NT2/D1 (cell line): ENCODE results near the gene DSC2.

ENCODE experiments used
- DNase-seq: peaks from one replicate; pipeline ENCODE4 v3.0.0-alpha.2; 2011; ENCODE audit warnings: low read depth, low spot score
- H3K27me3 ChIP-seq: 2 replicates; pipeline ENCODE4 v1.6.0; 2011; ENCODE audit warnings: mild to moderate bottlenecking; ENCODE audit not compliant: insufficient read length, insufficient read depth
- H3K36me3 ChIP-seq: 2 replicates; pipeline ENCODE4 v1.6.1; 2011; ENCODE audit warnings: mild to moderate bottlenecking, low read length, mixed read lengths; ENCODE audit not compliant: insufficient read depth, insufficient read length
- H3K4me1 ChIP-seq: 2 replicates; pipeline ENCODE4 v1.5.1; 2011; ENCODE audit not compliant: insufficient read depth, insufficient read length
- H3K4me3 ChIP-seq: 2 replicates; pipeline ENCODE4 v1.5.1; 2011; ENCODE audit warnings: low read depth; ENCODE audit not compliant: insufficient read length
- H3K9ac ChIP-seq: 2 replicates; pipeline ENCODE4 v1.6.0; 2011; ENCODE audit warnings: low read depth; ENCODE audit not compliant: insufficient read length
- H3K9me3 ChIP-seq: 2 replicates; pipeline ENCODE4 v1.5.1; 2011; ENCODE audit warnings: mild to moderate bottlenecking, low read length; ENCODE audit not compliant: insufficient read depth
- SUZ12 ChIP-seq: IDR thresholded peaks from 2 replicates; pipeline ENCODE4 v1.6.1; 2011; ENCODE audit not compliant: insufficient read length, insufficient read depth; ENCODE audit errors: extremely low read depth
- YY1 ChIP-seq: IDR thresholded peaks from 2 replicates; pipeline ENCODE4 v1.6.1; 2011; ENCODE audit not compliant: insufficient read length, insufficient read depth
- ZNF274 ChIP-seq: IDR thresholded peaks from 2 replicates; pipeline ENCODE4 v1.6.1; 2011; ENCODE audit warnings: mild to moderate bottlenecking, low read depth, low read length

The DSC2 gene

GRCh38 chr18:31066266-31066665 lies 36.0 kb downstream of the DSC2 start:
- DNase-seq, result no peak

DNA sequence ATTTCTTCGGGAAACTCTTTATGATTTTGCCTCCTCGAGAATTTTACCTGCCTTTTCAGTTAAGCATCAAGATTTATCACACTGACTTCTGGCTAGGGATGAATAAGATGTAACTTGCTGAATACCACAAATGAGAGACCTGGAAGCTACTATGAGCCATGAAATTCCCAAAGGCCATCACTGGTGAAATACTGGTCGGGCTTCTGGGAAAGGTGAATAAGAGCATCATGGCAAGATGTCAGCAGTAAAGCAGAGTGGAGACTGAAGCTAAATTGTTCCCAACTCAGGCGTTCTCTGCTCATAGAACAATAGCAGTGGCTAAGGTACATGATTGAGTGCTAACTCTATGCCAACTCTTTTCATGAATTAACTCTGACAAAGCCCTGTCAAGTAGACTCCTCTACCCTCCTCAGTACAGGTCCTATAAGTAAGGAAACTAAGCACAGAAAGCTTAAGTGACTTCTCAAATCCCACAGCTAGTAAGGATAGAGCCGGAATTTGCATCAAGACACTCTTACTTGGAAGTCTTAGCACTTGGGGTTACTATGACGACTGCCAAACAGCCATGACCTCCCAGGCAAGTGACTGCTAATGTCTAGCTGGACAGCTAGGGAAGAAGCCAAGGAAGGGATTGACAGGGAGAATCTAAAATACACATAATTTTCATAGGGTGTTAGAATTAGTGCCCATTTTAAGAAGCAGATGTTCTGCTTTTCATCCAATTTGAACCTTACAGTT lies 37.0 kb downstream of the DSC2 start:
- H3K4me3 ChIP-seq, result no peak overlapping the region
- TF ChIP-seq YY1, result no peak
- no peak for TF ChIP-seq ZNF274
- no peak for TF ChIP-seq SUZ12
- H3K27me3 ChIP-seq, result no peaks in the 10 kb centered on the region
- H3K36me3 ChIP-seq, result peaks cover 22% of the 10 kb centered on the region
- no peaks in the 10 kb centered on the region for H3K4me1 ChIP-seq
- DNase-seq, result no peak
- no peak overlapping the region for H3K9ac ChIP-seq
- no peaks in the 10 kb centered on the region for H3K9me3 ChIP-seq

More at GRCh38 chr18:31066266-31066665, 36.0 kb downstream of the DSC2 start:
- H3K4me3 ChIP-seq, result no peak overlapping the region
- no peak overlapping the region for H3K9ac ChIP-seq
- peaks cover 31% of the 10 kb centered on the region for H3K36me3 ChIP-seq
- no peak for TF ChIP-seq YY1
- TF ChIP-seq SUZ12, result no peak
- H3K9me3 ChIP-seq, result no peaks in the 10 kb centered on the region
- no peaks in the 10 kb centered on the region for H3K4me1 ChIP-seq
- H3K27me3 ChIP-seq, result no peaks in the 10 kb centered on the region

GRCh38 chr18:31064130-31064529 lies 38.1 kb downstream of the DSC2 start:
- TF ChIP-seq SUZ12, result no peak
- DNase-seq, result no peak
- Histone ChIP-seq H3K9me3 (no peaks in the 10 kb centered on the region), H3K4me1 (no peaks in the 10 kb centered on the region), H3K4me3 (no peak overlapping the region), H3K27me3 (no peaks in the 10 kb centered on the region), H3K9ac (no peak overlapping the region), H3K36me3 (peaks cover 14% of the 10 kb centered on the region)

GRCh38 chr18:31061945-31062344 lies 40.3 kb downstream of the DSC2 start:
- H3K9me3 ChIP-seq, result no peaks in the 10 kb centered on the region
- H3K9ac ChIP-seq, result no peak overlapping the region
- H3K4me3 ChIP-seq, result no peak overlapping the region
- no peaks in the 10 kb centered on the region for H3K27me3 ChIP-seq
- no peaks in the 10 kb centered on the region for H3K4me1 ChIP-seq
- no peak for DNase-seq
- TF ChIP-seq SUZ12 (no peak), ZNF274 (no peak), YY1 (no peak)
- H3K36me3 ChIP-seq, result no peaks in the 10 kb centered on the region

- no peak for DNase-seq
- TF ChIP-seq SUZ12 (no peak), YY1 (no peak), ZNF274 (no peak)
- Histone ChIP-seq H3K27me3 (no peaks in the 10 kb centered on the region), H3K4me1 (no peaks in the 10 kb centered on the region), H3K9ac (no peak overlapping the region), H3K9me3 (no peaks in the 10 kb centered on the region), H3K36me3 (no peaks in the 10 kb centered on the region), H3K4me3 (no peak overlapping the region)
These were observed 43.3 kb downstream of the DSC2 start for GRCh38 chr18:31058897-31059296.

DNA sequence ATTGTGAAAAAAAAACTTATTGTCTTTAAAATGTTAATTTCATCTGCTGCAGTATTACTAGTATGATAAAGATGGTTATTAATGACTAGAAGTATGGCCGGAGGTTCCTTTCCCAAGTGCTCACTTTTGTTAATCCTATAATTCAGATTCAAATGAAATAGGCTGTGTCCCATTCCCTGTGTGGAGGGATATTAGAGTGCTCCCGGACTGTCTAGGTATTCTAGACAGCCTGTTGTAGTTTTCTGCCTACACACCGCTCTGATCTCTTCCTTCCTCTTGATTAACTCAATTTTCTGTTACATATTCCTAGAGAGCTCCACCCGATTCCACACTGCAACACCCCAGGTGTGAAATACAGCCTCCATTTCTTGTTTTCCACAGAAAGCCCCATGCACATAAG lies 44.3 kb downstream of the DSC2 start:
- Histone ChIP-seq H3K9me3 (no peaks in the 10 kb centered on the region), H3K27me3 (no peaks in the 10 kb centered on the region), H3K4me3 (no peak overlapping the region), H3K9ac (no peak overlapping the region), H3K4me1 (no peaks in the 10 kb centered on the region), H3K36me3 (no peaks in the 10 kb centered on the region)
- DNase-seq, result no peak
- no peak for TF ChIP-seq YY1
- no peak for TF ChIP-seq SUZ12
- TF ChIP-seq ZNF274, result no peak

DNA sequence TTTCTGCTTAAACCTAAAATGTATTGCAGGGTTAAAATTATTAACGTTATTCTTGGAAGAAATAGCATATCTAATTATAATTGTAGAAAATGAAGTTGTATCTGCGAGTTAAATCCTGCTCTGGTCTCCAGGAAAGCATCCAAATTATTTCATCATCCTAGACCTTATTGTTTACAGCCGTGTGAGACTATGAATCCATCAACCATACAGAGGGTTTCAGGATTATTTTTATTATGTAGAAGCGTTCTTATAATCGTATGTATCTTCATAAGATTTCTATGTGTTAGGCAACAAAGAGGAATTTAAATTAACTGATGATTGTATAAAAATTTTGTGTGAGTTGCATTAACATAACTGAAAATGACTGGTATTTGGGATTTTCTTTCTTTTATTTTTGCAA lies 45.2 kb downstream of the DSC2 start:
- TF ChIP-seq ZNF274 (no peak), YY1 (no peak), SUZ12 (no peak)
- Histone ChIP-seq H3K36me3 (no peaks in the 10 kb centered on the region), H3K9me3 (no peaks in the 10 kb centered on the region), H3K9ac (no peak overlapping the region), H3K4me3 (no peak overlapping the region), H3K4me1 (no peaks in the 10 kb centered on the region), H3K27me3 (no peaks in the 10 kb centered on the region)
- no peak for DNase-seq

- H3K4me1 ChIP-seq, result no peaks in the 10 kb centered on the region
- no peak overlapping the region for H3K4me3 ChIP-seq
- TF ChIP-seq ZNF274 (no peak), SUZ12 (no peak), YY1 (no peak)
- H3K9me3 ChIP-seq, result no peaks in the 10 kb centered on the region
- DNase-seq, result no peak
- H3K36me3 ChIP-seq, result no peaks in the 10 kb centered on the region
- no peak overlapping the region for H3K9ac ChIP-seq
- no peaks in the 10 kb centered on the region for H3K27me3 ChIP-seq
These were observed 45.9 kb downstream of the DSC2 start for GRCh38 chr18:31056296-31056695.
